ENCODE results near the gene ANKRD33B.

DNA sequence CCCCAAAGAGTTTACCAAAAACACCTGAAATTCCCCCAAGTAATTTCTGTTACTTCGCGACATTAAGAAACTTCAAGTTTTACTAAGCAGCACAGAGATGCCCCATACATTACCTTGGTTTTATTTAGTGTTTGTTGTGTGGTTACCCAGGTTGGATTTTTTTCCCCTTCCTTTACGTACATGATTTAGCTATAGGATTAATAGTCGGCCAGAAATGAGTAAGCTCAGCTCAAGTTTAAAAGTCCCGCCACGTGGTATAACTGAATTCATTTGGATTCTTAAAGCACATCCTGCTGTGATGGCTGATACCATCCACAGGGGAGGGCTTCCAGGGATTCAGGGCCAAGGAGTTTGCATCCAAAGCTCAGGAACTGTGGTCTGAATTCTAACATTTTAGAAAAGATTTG is 121.2 kb downstream of the ANKRD33B start:
- no peak for TF ChIP-seq POLR2A (IDR thresholded peaks at IDR 0.05)
- TF ChIP-seq, protein P1, sequence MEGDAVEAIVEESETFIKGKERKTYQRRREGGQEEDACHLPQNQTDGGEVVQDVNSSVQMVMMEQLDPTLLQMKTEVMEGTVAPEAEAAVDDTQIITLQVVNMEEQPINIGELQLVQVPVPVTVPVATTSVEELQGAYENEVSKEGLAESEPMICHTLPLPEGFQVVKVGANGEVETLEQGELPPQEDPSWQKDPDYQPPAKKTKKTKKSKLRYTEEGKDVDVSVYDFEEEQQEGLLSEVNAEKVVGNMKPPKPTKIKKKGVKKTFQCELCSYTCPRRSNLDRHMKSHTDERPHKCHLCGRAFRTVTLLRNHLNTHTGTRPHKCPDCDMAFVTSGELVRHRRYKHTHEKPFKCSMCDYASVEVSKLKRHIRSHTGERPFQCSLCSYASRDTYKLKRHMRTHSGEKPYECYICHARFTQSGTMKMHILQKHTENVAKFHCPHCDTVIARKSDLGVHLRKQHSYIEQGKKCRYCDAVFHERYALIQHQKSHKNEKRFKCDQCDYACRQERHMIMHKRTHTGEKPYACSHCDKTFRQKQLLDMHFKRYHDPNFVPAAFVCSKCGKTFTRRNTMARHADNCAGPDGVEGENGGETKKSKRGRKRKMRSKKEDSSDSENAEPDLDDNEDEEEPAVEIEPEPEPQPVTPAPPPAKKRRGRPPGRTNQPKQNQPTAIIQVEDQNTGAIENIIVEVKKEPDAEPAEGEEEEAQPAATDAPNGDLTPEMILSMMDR (IDR thresholded peaks at IDR 0.05), result no peak

All from vagina (tissue), 2 donors.